ENCODE data around the gene UBIAD1.
"Not testable (repeated sequence)": the region's sequence is repeated elsewhere in the genome, so short reads cannot be mapped to it uniquely, and the experiment has no call there.

- not testable (repeated sequence) for TF ChIP-seq PCBP1 (IDR thresholded peaks at IDR 0.05; ENCODE audit: low read depth, low read length, poor library complexity, severe bottlenecking); ZBTB8A (IDR thresholded peaks at IDR 0.05; ENCODE audit: partially characterized antibody); ZKSCAN1 (IDR thresholded peaks at IDR 0.05; ENCODE audit: low read depth, low read length); MAZ (CRISPR knock-in tag; conservative IDR thresholded peaks at IDR 0.05 in 1 of 2, IDR thresholded peaks at IDR 0.05 in 1 of 2); E2F4 (CRISPR knock-in tag; IDR thresholded peaks at IDR 0.05; ENCODE audit: low read depth); TBP (optimal IDR thresholded peaks at IDR 0.05; ENCODE audit: low read depth, low read length); CBFA2T3 (IDR thresholded peaks at IDR 0.05); CTCF (IDR thresholded peaks at IDR 0.05 in 2 of 3, conservative IDR thresholded peaks at IDR 0.05 in 1 of 3; ENCODE audit: insufficient read depth in 2 of 3, low read depth in 1 of 3, low read length in 3 of 3)
These were observed 24.8 kb downstream of the UBIAD1 start for GRCh38 chr1:11297774-11298173.
